OCI-LY3 (cell line): ENCODE measurements around the gene KDM1B.

Experiments used
- EZH2phosphoT487 ChIP-seq: fragments of 200-600 bp; shearing (Covaris generic); IDR thresholded peaks from 2 replicates; pipeline ENCODE4 v1.6.1; 2018; ENCODE audit warnings: antibody characterized with exemption, mixed run types, low read depth
- TF ChIP-seq, protein P1 (sequence below): fragments of 200-600, 300-600 bp; sonication (generic); IDR thresholded peaks from 2 replicates; pipeline ENCODE4 v1.5.1; 2014; ENCODE audit warnings: antibody characterized with exemption, low read length, low read depth

DNA sequence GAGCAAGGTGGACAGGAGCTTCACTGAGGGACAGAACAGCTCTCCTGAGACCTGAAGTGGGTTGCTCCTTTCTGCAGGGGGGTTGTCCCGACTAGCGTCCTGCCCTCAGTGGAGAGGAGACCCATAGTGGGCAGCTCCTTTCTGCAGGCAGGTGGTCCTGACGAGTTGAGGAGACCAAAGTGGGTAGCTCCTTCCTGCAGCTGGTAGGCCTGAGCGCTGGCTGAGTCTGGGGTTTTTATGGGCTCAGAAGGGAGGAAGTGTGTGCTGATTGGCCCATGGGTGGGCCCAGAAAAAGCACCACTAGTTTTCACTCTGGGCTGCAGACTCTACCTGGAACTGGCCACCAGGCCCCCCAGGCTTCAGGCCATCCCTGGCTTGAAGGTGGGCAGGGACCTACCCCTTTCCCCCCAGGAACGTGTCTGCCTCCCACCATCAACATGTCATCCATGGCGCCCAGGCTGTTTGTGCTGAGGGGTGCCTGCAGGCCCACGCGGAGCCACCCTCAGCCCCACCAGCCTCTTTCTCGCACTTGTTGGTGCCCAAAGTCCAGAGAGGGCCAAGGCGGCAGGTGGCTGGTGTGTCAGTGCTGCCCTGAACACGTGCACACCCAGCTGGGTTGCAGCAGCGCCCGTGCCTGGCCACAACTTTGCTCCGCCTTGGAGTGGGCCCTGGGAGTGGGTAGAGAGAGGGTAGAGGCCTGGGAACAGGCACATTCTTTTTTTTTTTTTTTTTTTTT, 110.7 kb downstream of the KDM1B start:
- TF ChIP-seq, protein P1, sequence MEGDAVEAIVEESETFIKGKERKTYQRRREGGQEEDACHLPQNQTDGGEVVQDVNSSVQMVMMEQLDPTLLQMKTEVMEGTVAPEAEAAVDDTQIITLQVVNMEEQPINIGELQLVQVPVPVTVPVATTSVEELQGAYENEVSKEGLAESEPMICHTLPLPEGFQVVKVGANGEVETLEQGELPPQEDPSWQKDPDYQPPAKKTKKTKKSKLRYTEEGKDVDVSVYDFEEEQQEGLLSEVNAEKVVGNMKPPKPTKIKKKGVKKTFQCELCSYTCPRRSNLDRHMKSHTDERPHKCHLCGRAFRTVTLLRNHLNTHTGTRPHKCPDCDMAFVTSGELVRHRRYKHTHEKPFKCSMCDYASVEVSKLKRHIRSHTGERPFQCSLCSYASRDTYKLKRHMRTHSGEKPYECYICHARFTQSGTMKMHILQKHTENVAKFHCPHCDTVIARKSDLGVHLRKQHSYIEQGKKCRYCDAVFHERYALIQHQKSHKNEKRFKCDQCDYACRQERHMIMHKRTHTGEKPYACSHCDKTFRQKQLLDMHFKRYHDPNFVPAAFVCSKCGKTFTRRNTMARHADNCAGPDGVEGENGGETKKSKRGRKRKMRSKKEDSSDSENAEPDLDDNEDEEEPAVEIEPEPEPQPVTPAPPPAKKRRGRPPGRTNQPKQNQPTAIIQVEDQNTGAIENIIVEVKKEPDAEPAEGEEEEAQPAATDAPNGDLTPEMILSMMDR: no peak
- no peak for TF ChIP-seq EZH2phosphoT487
